Natural killer cell (primary cell): ENCODE data around the gene GREB1L. TPM values are rescaled to one million over a fixed set of nuclear protein-coding genes. Genes with fewer than 3 reads are reported as not detected.

ENCODE experiments used
- ATAC-seq, 3 donors: fragments of 150-1000 bp in 2 of 3; fragments of 200-7000 bp in 1 of 3; cut with Tn5 transposase; 1 replicate in 1 of 3; 2 replicates in 2 of 3; pipeline ENCODE4 v1.10.0; 2021; ENCODE audit warnings: mild to moderate bottlenecking in 2 of 3, moderate library complexity in 2 of 3
- DNase-seq, 2 donors: peaks; one replicate each; pipeline versions ENCODE4 v3.0.0 to v3.0.0-alpha.2; 2013 to 2021; ENCODE audit warnings: mixed read lengths in 1 of 2
- H3K27ac ChIP-seq: one replicate; pipeline ENCODE4 v1.5.1; 2013; ENCODE audit warnings: mild to moderate bottlenecking, low read length
- H3K27me3 ChIP-seq: one replicate; pipeline ENCODE4 v1.6.1; 2013; ENCODE audit warnings: low read length; ENCODE audit not compliant: control insufficient read depth, insufficient read depth
- H3K36me3 ChIP-seq: one replicate; pipeline ENCODE4 v1.6.1; 2013; ENCODE audit warnings: low read length; ENCODE audit not compliant: control insufficient read depth, insufficient read depth
- H3K4me1 ChIP-seq: one replicate; pipeline ENCODE4 v1.6.1; 2013; ENCODE audit warnings: low read length; ENCODE audit not compliant: control insufficient read depth, insufficient read depth
- H3K4me3 ChIP-seq: one replicate; pipeline ENCODE4 v1.5.1; 2013; ENCODE audit warnings: low read length
- H3K9me3 ChIP-seq: one replicate; pipeline ENCODE4 v1.6.1; 2013; ENCODE audit warnings: low read length; ENCODE audit not compliant: control insufficient read depth, insufficient read depth
- H3K27ac Mint-ChIP-seq, 2 donors: one replicate each; pipeline ENCODE4 v1.8.0; 2022; ENCODE audit warnings: mild to moderate bottlenecking in 2 of 2, mixed read lengths in 2 of 2, moderate library complexity in 1 of 2
- H3K27me3 Mint-ChIP-seq, 2 donors: one replicate each; pipeline ENCODE4 v1.8.0; 2022; ENCODE audit warnings: low read depth in 2 of 2, mixed read lengths in 2 of 2
- H3K36me3 Mint-ChIP-seq: one replicate; pipeline ENCODE4 v1.8.0; 2022; ENCODE audit warnings: mixed read lengths
- H3K4me1 Mint-ChIP-seq, 2 donors: one replicate each; pipeline ENCODE4 v1.8.0; 2022; ENCODE audit warnings: mixed read lengths in 2 of 2
- H3K4me3 Mint-ChIP-seq: one replicate; pipeline ENCODE4 v1.8.0; 2022; ENCODE audit warnings: mild to moderate bottlenecking, moderate library complexity, mixed read lengths
- H3K9me3 Mint-ChIP-seq, 2 donors: one replicate each; pipeline ENCODE4 v1.8.0; 2022; ENCODE audit warnings: mixed read lengths in 2 of 2
- WGBS: methylation state at CpG from one replicate; pipeline ENCODE4 v1.1.7; 2013; ENCODE audit warnings: missing lambda C conversion rate; ENCODE audit not compliant: insufficient coverage; 5-methylcytosine and 5-hydroxymethylcytosine counted together
- intact Hi-C: fragments of 100-400 bp; cut with micrococcal nuclease; formaldehyde crosslinking; loops from one replicate; pipeline ENCODE4 v1.14.2; 2022
- total RNA-seq, 4 donors: library from RNA; stranded (reverse); fragments of 120-200 nt in 1 of 4; gene quantifications; one replicate each; pipeline versions ENCODE4 v1.2.3 to v1.2.4, GENCODE V29; 2013 to 2022
- TF ChIP-seq, protein P1 (sequence below): fragments of 200-600 bp; IDR thresholded peaks from one replicate; pipeline ENCODE4 v1.8.0; 2022; ENCODE audit warnings: antibody characterized with exemption

Gene GREB1L
- total RNA-seq, 3 donors from 2014 or later (not counting 1 experiment from before 2014, with no cell fraction given): not detected

DNA sequence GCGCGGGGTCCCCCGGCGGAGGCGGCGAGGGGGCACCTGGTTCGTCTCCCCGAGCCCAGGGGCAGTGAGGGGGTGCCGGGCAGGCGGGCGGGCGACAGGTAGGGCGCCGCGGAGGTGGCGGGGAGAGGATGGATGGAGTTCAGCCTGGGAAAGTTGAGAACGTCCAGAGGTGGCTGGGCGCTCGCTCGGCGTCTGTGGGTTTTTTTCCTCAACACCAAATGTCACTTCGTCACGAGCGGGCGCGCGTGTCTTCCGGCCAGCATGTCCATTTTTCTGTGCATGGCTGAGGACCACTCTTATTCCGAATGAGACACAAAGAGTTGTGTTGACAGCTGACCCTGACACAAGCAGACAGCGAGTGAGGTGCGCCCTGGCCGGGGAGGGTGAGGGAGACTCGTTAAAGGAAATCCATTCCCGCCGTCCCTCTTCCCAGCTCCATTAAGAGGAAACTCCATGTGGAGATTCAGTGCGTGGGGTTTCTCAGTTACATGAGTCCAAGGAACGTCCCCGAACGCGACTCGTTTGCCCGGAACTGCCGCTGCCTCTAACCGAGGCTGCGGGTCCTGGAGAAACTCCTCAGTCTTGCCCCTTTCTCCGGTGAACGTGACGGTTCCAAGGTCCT, 859 bp downstream of the GREB1L start:
- intact Hi-C loops: no loop called here
- H3K36me3 Mint-ChIP-seq: no peaks in the 10 kb centered on the region
- TF ChIP-seq, protein P1, sequence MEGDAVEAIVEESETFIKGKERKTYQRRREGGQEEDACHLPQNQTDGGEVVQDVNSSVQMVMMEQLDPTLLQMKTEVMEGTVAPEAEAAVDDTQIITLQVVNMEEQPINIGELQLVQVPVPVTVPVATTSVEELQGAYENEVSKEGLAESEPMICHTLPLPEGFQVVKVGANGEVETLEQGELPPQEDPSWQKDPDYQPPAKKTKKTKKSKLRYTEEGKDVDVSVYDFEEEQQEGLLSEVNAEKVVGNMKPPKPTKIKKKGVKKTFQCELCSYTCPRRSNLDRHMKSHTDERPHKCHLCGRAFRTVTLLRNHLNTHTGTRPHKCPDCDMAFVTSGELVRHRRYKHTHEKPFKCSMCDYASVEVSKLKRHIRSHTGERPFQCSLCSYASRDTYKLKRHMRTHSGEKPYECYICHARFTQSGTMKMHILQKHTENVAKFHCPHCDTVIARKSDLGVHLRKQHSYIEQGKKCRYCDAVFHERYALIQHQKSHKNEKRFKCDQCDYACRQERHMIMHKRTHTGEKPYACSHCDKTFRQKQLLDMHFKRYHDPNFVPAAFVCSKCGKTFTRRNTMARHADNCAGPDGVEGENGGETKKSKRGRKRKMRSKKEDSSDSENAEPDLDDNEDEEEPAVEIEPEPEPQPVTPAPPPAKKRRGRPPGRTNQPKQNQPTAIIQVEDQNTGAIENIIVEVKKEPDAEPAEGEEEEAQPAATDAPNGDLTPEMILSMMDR: no peak
- H3K4me1 Mint-ChIP-seq: peaks cover 0 to 4% of the 10 kb centered on the region in 2 donors
- no peak overlapping the region for H3K4me3 Mint-ChIP-seq
- Histone ChIP-seq H3K27me3 (peaks cover 13% of the 10 kb centered on the region), H3K4me3 (no peak overlapping the region), H3K27ac (no peak overlapping the region), H3K4me1 (no peaks in the 10 kb centered on the region), H3K36me3 (no peaks in the 10 kb centered on the region), H3K9me3 (no peaks in the 10 kb centered on the region)
- ATAC-seq (no peak), DNase-seq (no peak)
- WGBS: 3% methylated on average over 48 of the region's 48 CpGs
- H3K27ac Mint-ChIP-seq: no peak overlapping the region
- peaks cover 0 to 3% of the 10 kb centered on the region in 2 donors for H3K9me3 Mint-ChIP-seq
- peaks cover 44 to 66% of the 10 kb centered on the region in 2 donors for H3K27me3 Mint-ChIP-seq

DNA sequence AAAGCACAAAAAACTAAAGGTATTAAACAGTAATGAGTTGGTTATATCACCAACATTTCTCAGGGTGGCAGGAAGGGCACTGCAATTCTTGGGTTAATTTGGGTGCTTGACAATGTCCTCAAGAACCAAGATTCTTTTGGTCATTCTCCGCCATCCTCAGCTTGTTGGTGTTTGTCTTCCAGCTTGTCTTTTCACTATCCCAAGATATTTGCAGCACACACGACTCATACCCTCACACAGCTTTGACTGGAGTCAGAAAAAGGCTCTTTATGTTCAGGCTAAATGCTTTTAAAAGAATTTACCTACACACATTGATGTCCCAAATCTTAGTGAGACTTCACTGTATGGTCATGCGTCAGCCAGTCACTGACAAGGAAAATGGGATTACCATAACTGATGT, 12.5 kb downstream of the GREB1L start:
- no peak overlapping the region for H3K4me3 ChIP-seq
- TF ChIP-seq, protein P1: no peak
- Mint-ChIP-seq H3K27me3 (peaks cover 0 to 3% of the 10 kb centered on the region in 2 donors), H3K4me1 (no peaks in the 10 kb centered on the region), H3K36me3 (no peaks in the 10 kb centered on the region), H3K4me3 (no peak overlapping the region), H3K27ac (no peak overlapping the region), H3K9me3 (no peaks in the 10 kb centered on the region)
- DNase-seq (no peak), ATAC-seq (no peak)
- H3K27ac ChIP-seq: no peak overlapping the region
- H3K9me3 ChIP-seq: no peaks in the 10 kb centered on the region
- H3K27me3 ChIP-seq: no peaks in the 10 kb centered on the region
- H3K36me3 ChIP-seq: no peaks in the 10 kb centered on the region
- 82% methylated on average over 3 of the region's 3 CpGs for WGBS
- no peaks in the 10 kb centered on the region for H3K4me1 ChIP-seq
- intact Hi-C loops: no loop called here

DNA sequence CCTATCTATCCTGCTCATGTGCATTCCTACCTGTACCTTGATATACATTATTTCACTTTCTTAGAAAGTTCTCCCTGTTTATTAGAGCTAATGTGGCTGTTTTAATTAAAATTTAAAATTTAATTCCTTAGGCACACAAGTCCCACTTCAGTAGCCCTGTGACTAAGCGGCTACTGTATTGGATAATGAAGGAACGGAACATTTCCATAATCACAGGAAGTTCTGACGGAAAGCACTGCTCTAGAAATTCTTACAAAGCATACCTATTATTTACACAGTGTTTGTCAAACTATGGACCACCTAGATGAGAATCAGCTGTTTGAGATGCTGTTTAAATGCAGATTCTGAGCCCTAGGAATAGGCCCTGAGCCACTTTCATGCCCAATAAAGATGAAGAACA, 13.2 kb downstream of the GREB1L start:
- H3K9me3 Mint-ChIP-seq: no peaks in the 10 kb centered on the region
- Histone ChIP-seq H3K27ac (no peak overlapping the region), H3K4me1 (no peaks in the 10 kb centered on the region), H3K9me3 (no peaks in the 10 kb centered on the region), H3K4me3 (no peak overlapping the region), H3K36me3 (no peaks in the 10 kb centered on the region), H3K27me3 (no peaks in the 10 kb centered on the region)
- 69% methylated on average over 2 of the region's 3 CpGs for WGBS
- no peaks in the 10 kb centered on the region for H3K4me1 Mint-ChIP-seq
- no peak for ATAC-seq
- H3K27ac Mint-ChIP-seq: no peak overlapping the region
- no peaks in the 10 kb centered on the region for H3K36me3 Mint-ChIP-seq
- TF ChIP-seq, protein P1: no peak
- no peak for DNase-seq
- no peak overlapping the region for H3K4me3 Mint-ChIP-seq
- intact Hi-C loops: no loop called here
- H3K27me3 Mint-ChIP-seq: no peaks in the 10 kb centered on the region

DNA sequence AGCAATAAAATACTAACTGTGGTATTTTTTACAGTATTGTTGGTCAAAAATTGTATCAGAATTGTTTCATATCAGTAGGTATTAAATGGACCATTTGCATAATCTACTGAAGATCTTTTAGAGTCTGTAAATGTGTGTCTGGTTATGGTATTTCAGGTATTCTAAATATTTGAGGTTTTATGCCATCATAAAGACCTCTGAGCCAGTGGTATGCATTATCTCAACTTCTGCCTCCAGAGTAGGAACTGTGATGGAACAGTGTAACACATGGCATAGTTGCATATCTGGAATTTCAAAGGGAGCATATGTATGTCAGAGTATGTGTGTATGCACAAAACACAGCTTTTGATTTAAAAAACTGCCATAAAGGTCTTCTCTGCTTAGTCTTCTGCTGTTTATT, 15.4 kb downstream of the GREB1L start:
- Mint-ChIP-seq H3K36me3 (no peaks in the 10 kb centered on the region), H3K27me3 (no peaks in the 10 kb centered on the region)
- TF ChIP-seq, protein P1: no peak

More for the DNA sequence above, 15.4 kb downstream of the GREB1L start:
- H3K27me3 ChIP-seq: no peaks in the 10 kb centered on the region
- no peaks in the 10 kb centered on the region for H3K9me3 ChIP-seq
- H3K4me1 Mint-ChIP-seq: no peaks in the 10 kb centered on the region
- ATAC-seq (no peak), DNase-seq (no peak)
- H3K36me3 ChIP-seq: no peaks in the 10 kb centered on the region
- no peaks in the 10 kb centered on the region for H3K9me3 Mint-ChIP-seq
- H3K27ac ChIP-seq: no peak overlapping the region
- intact Hi-C loops: no loop called here
- H3K4me3 ChIP-seq: no peak overlapping the region
- no peak overlapping the region for H3K4me3 Mint-ChIP-seq
- H3K27ac Mint-ChIP-seq: no peak overlapping the region
- no peaks in the 10 kb centered on the region for H3K4me1 ChIP-seq
